PC-9 (cell line): ENCODE measurements around the gene SLCO2B1. TPM values are rescaled to one million over a fixed set of nuclear protein-coding genes. Genes with fewer than 3 reads are reported as not detected.

ENCODE experiments used
- BruUV-seq: library from RNA; stranded (reverse); fragments of 400-500 nt; replicated peaks from 2 replicates; lab custom pipeline; 2021; lab: Mats Ljungman, UMichigan
- CTCF ChIA-PET: fragments of 300-600 bp; sonication (Branson Sonifier 250); formaldehyde crosslinking; loops from one replicate; lab custom pipeline; 2022; ENCODE audit warnings: antibody characterized with exemption; lab: Charles Lee
- POLR2A ChIA-PET: fragments of 300-600 bp; sonication (Branson Sonifier 250); formaldehyde crosslinking; loops from one replicate; lab custom pipeline; 2022; ENCODE audit warnings: antibody characterized with exemption; ENCODE audit not compliant: unreplicated experiment; lab: Charles Lee
- DNase-seq, 2 experiments: peaks; one replicate each; pipeline versions ENCODE4 v3.0.0 to v3.0.0-alpha.2; 2015 to 2022; ENCODE audit warnings: mixed read lengths in 1 of 2
- H2AFZ ChIP-seq: fragments of 200-600 bp; sonication (generic); 2 replicates; pipeline ENCODE4 v1.8.1; 2017; ENCODE audit warnings: antibody characterized with exemption
- H3F3A ChIP-seq: fragments of 200-600 bp; sonication (generic); 2 replicates; pipeline ENCODE4 v1.8.1; 2017; ENCODE audit warnings: antibody characterized with exemption, mild to moderate bottlenecking, low read depth; ENCODE audit not compliant: insufficient read depth
- H3K27ac ChIP-seq: fragments of 200-600 bp; sonication (generic); 2 replicates; pipeline ENCODE4 v1.6.1; 2016; ENCODE audit warnings: mixed run types
- H3K27me3 ChIP-seq: fragments of 200-600 bp; sonication (generic); 2 replicates; pipeline ENCODE4 v1.6.1; 2016; ENCODE audit warnings: low read depth, mixed run types; ENCODE audit not compliant: insufficient read depth
- H3K36me3 ChIP-seq: fragments of 200-600 bp; sonication (generic); 2 replicates; pipeline ENCODE4 v1.6.1; 2016; ENCODE audit warnings: low read depth, mixed run types
- H3K4me1 ChIP-seq: fragments of 200-600 bp; sonication (generic); replicated peaks from 2 replicates; pipeline ENCODE4 v1.6.1; 2016; ENCODE audit warnings: mixed run types; ENCODE audit not compliant: insufficient read depth
- H3K4me2 ChIP-seq: fragments of 200-600 bp; sonication (generic); 2 replicates; pipeline ENCODE4 v1.6.1; 2017; ENCODE audit warnings: mixed run types
- H3K4me3 ChIP-seq: fragments of 200-600 bp; sonication (generic); 2 replicates; pipeline ENCODE4 v1.6.1; 2016; ENCODE audit warnings: mixed run types
- H3K79me2 ChIP-seq: fragments of 200-600 bp; sonication (generic); 2 replicates; pipeline ENCODE4 v1.6.1; 2017; ENCODE audit warnings: low read depth, mixed run types
- H3K9me2 ChIP-seq: fragments of 200-600 bp; sonication (generic); 2 replicates; pipeline ENCODE4 v1.8.1; 2017; ENCODE audit warnings: mild to moderate bottlenecking; ENCODE audit not compliant: insufficient read depth
- H3K9me3 ChIP-seq: fragments of 200-600 bp; sonication (generic); 2 replicates; pipeline ENCODE4 v1.8.1; 2016; ENCODE audit warnings: low read depth; ENCODE audit not compliant: insufficient read depth
- H4K20me1 ChIP-seq: fragments of 200-600 bp; sonication (generic); 2 replicates; pipeline ENCODE4 v1.8.1; 2017; ENCODE audit not compliant: insufficient read depth
- CTCF ChIP-seq: fragments of 200-600 bp; sonication (generic); conservative IDR thresholded peaks from 2 replicates; pipeline ENCODE4 v1.6.1; 2017; ENCODE audit warnings: mixed run types, antibody characterized with exemption, mild to moderate bottlenecking, moderate library complexity
- EZH2 ChIP-seq: fragments of 200-600 bp; sonication (generic); IDR thresholded peaks from 2 replicates; pipeline ENCODE4 v1.8.0; 2017; ENCODE audit warnings: antibody characterized with exemption, low read depth
- intact Hi-C: fragments of 100-400 bp; cut with micrococcal nuclease; formaldehyde crosslinking; loops from one replicate; pipeline ENCODE4 v1.10.0; 2022; ENCODE audit not compliant: unreplicated experiment
- total RNA-seq: library from RNA; stranded (reverse); gene quantifications from 2 replicates; pipeline ENCODE4 v1.2.3, GENCODE V29; 2021

SLCO2B1 gene
- total RNA-seq, 1 experiment from 2014 or later, result 1.3 TPM

GRCh38 chr11:75173336-75173735 lies 22.4 kb downstream of the SLCO2B1 start:
- CTCF ChIA-PET, result no interaction called here
- Histone ChIP-seq H3K9me3 (no peaks in the 10 kb centered on the region), H3K27ac (no peak overlapping the region), H3K9me2 (no peaks in the 10 kb centered on the region), H4K20me1 (no peaks in the 10 kb centered on the region), H3F3A (no peaks in the 10 kb centered on the region), H3K27me3 (peaks cover 91% of the 10 kb centered on the region), H3K4me3 (no peak overlapping the region), H2AFZ (no peak overlapping the region), H3K4me2 (no peak overlapping the region), H3K36me3 (no peaks in the 10 kb centered on the region), H3K79me2 (no peaks in the 10 kb centered on the region), H3K4me1 (no peaks in the 10 kb centered on the region)
- intact Hi-C loops, result no loop called here
- no peak for DNase-seq
- BruUV-seq, result no TSS peak
- no peak for TF ChIP-seq EZH2
- TF ChIP-seq CTCF, result no peak
- POLR2A ChIA-PET, result no interaction called here

GRCh38 chr11:75174781-75175370 lies 24.0 kb downstream of the SLCO2B1 start:
- no peaks in the 10 kb centered on the region for H3K9me3 ChIP-seq
- TF ChIP-seq CTCF, result no peak
- no peak for TF ChIP-seq EZH2
- no peak for DNase-seq
- ChIA-PET CTCF (interaction anchor here (0.6 kb wide), 1 partner anchor 249 kb away, joined by 3 read pairs; no protein-coding TSS in a partner anchor), POLR2A (no interaction called here)
- no peak overlapping the region for H3K4me2 ChIP-seq
- no TSS peak for BruUV-seq
- H3K27me3 ChIP-seq, result peaks cover 82% of the 10 kb centered on the region
- H3K36me3 ChIP-seq, result no peaks in the 10 kb centered on the region
- no peaks in the 10 kb centered on the region for H3F3A ChIP-seq
- no peaks in the 10 kb centered on the region for H3K79me2 ChIP-seq
- H3K9me2 ChIP-seq, result no peaks in the 10 kb centered on the region
- no peaks in the 10 kb centered on the region for H3K4me1 ChIP-seq
- H3K4me3 ChIP-seq, result no peak overlapping the region
- no peaks in the 10 kb centered on the region for H4K20me1 ChIP-seq
- intact Hi-C loops, result no loop called here
- H2AFZ ChIP-seq, result no peak overlapping the region
- no peak overlapping the region for H3K27ac ChIP-seq

- Histone ChIP-seq H3K27ac (no peak overlapping the region), H3K27me3 (peaks cover 83% of the 10 kb centered on the region), H3K4me1 (no peaks in the 10 kb centered on the region), H3K79me2 (no peaks in the 10 kb centered on the region), H3F3A (no peaks in the 10 kb centered on the region), H3K9me2 (no peaks in the 10 kb centered on the region), H3K4me3 (no peak overlapping the region), H4K20me1 (no peaks in the 10 kb centered on the region), H2AFZ (no peak overlapping the region), H3K9me3 (no peaks in the 10 kb centered on the region), H3K36me3 (no peaks in the 10 kb centered on the region), H3K4me2 (no peak overlapping the region)
- POLR2A ChIA-PET, result no interaction called here
- no TSS peak for BruUV-seq
- TF ChIP-seq EZH2 (no peak), CTCF (no peak)
- intact Hi-C loops, result no loop called here
- no peak for DNase-seq
- CTCF ChIA-PET, result no interaction called here
Observed at GRCh38 chr11:75182664-75183063, 31.8 kb downstream of the SLCO2B1 start.
